WI38 (cell line): ENCODE data around the gene DIP2C.
"Not testable (repeated sequence)": the region's sequence is repeated elsewhere in the genome, so short reads cannot be mapped to it uniquely, and the experiment has no call there.

Experiments
- H3K4me3 ChIP-seq: 2 replicates; pipeline ENCODE4 v1.5.1; 2011; ENCODE audit warnings: low read depth, mild to moderate bottlenecking, control low read depth, low read length
- TF ChIP-seq, protein P1 (sequence below): IDR thresholded peaks from 2 replicates; pipeline ENCODE4 v1.5.1; 2012; ENCODE audit warnings: low read depth, mild to moderate bottlenecking, control low read depth, low read length

The DIP2C gene

DNA sequence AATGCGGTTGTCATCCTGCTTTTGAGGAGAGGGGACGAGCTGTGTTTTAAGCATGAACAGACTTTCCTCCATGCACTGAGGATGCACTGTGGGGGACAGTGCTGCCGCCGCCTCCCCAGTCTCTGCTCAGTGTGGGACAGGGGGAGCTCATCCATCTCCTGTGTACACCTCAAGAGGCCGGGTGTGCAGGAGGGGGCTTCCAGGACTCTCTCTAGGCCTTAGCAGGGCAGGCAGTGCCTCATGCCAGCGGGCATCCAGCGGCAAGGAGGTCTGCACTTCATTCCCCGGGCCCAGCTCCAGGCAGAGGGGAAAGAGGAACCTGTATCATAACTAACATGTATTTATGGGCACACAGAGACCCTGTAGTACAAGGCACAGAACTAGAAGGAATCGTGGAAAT, 89.7 kb downstream of the DIP2C start:
- TF ChIP-seq, protein P1, sequence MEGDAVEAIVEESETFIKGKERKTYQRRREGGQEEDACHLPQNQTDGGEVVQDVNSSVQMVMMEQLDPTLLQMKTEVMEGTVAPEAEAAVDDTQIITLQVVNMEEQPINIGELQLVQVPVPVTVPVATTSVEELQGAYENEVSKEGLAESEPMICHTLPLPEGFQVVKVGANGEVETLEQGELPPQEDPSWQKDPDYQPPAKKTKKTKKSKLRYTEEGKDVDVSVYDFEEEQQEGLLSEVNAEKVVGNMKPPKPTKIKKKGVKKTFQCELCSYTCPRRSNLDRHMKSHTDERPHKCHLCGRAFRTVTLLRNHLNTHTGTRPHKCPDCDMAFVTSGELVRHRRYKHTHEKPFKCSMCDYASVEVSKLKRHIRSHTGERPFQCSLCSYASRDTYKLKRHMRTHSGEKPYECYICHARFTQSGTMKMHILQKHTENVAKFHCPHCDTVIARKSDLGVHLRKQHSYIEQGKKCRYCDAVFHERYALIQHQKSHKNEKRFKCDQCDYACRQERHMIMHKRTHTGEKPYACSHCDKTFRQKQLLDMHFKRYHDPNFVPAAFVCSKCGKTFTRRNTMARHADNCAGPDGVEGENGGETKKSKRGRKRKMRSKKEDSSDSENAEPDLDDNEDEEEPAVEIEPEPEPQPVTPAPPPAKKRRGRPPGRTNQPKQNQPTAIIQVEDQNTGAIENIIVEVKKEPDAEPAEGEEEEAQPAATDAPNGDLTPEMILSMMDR = no peak
- H3K4me3 ChIP-seq = no peak overlapping the region

DNA sequence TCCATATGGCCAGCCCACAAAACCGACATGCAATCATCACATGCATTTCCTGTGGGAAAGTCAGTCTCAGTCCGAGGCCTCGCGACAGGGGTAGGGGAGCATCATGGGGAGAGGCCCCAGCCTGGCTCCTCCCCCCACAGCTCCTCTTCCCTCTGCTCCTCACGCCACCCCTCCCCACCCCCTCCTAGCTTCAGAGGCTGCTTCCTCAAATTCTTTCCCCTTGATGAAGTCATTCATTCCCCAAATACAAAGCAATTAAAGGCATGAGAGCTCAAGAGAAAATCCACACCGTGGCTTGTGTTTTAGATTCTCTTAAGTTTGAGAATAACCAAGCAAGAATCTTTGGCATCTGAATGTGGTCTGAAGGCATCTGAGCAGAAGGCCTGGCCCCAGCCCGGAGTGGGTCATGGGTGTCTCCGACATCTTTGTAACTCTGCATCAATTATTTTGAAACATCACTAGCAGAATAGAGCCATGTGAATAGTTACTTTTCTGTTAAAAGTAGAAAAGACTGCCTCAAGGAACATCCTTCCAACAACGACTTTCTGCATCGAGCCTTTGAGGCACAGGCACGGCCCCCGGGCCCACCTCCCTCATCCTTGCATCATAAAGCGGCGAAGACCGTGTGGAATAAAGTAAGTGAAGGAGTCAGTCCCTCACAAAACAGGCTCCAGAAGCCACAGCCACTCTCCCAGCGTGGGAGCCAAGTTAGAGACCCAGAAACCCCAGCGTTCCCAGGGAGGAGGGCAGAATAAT, 90.9 kb downstream of the DIP2C start:
- TF ChIP-seq, protein P1 = no peak
- 0 out of 2 replicates have a peak overlapping the region, but pooled peaks have one; percentile 5 for H3K4me3 ChIP-seq

DNA sequence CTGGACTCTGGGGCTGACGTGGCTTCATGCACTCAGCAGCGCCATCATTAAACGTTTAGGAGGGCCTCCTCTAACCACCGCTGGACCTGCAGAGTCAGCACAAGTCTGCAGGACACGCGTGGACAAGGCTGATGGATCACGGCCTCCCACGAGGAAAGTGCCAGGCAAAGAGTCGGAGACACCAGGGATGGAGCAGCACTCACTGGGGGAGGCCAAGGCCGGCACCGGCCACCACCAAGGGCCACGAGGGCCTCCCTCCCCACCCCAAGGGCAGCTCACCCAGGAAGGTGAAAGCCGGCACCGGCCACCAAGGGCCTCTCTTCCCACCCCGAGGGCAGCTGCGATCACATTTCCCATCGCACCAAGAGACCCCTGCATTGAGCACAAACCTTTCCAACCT, 91.5 kb downstream of the DIP2C start:
- TF ChIP-seq, protein P1 = no peak
- no peak overlapping the region for H3K4me3 ChIP-seq

GRCh38 chr10:596725-597345, 92.6 kb downstream of the DIP2C start:
- no peak overlapping the region for H3K4me3 ChIP-seq
- TF ChIP-seq, protein P1 = no peak

DNA sequence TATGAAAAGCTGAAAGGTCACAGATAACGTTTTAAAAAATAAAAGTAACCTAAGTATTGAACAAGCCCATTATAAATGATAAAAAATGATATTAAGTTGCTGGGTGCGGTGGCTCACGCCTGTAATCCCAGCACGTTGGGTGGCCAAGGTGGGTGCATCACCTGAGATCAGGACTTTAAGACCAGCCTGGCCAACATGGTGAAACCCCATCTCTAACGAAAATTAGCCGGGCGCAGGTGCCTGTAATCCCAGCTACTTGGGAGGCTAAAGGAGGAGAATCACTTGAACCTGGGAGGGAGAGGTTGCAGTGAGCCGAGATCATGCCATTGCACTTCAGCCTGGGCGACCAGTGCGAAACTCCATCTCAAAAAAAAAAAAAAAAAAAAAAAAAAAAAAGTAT, 93.3 kb downstream of the DIP2C start:
- not testable (repeated sequence) for H3K4me3 ChIP-seq

GRCh38 chr10:595473-595872, 94.0 kb downstream of the DIP2C start:
- TF ChIP-seq, protein P1 = no peak
- H3K4me3 ChIP-seq = no peak overlapping the region

GRCh38 chr10:594584-595270, 94.7 kb downstream of the DIP2C start:
- H3K4me3 ChIP-seq = no peak overlapping the region
- TF ChIP-seq, protein P1 = no peak
